ENCODE data around the gene NLGN1. TPM values are rescaled to one million over a fixed set of nuclear protein-coding genes. Genes with fewer than 3 reads are reported as not detected.
"Not testable (repeated sequence)": the region's sequence is repeated elsewhere in the genome, so short reads cannot be mapped to it uniquely, and the experiment has no call there.

NLGN1 gene
- 3.3 TPM in 1 of 3 replicates, not detected in the others for total RNA-seq
- long read RNA-seq: 0 reads

DNA sequence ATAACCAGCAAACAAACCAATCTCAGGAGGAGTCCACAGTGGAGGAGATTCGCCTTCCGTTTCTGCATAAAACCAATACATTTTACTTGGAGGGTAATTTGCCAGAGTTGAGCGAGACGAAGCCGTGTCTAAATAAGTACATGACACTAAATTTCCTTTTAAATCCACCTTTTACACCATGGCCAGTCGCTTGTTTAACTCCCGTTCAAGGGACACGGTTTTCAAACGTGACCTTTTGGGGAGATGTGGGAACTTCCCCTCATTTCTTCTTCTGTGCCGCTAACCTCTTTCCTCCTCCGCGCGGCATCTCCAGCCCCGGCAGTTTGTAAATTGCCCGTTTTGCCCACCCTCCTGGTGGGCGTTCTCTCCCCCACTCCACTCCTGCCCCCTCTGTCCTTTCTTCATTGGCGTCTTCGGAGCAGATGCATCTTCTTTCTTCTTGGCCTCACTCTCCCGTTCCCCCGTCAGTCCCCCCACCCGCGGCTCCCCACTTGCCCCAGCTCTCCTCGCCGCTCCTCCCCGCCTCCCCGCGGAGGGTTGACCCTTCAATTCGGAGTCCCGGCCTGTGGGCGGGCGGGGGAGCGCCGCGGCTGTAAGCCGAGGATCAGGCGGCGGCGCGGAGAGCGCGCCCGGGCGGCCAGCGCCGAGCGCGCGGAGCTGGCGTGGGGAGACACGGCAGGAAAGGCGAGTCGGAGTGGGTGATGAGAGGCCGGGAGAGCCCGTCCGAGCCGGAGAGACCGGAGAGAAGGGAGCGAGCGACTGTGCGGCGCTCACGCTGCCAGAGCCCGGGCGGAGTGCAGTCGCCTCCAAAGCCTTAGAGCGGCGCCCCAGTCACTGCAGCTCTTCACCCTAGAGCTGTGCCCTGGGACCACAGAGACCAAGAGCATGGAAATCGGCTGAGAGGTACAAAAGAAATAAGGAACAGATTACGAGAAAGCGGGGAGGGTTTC is at the start of gene NLGN1:
TSS of gene NLGN1 (plus strand) at position 584 of the 950 bp plus-strand sequence.
- peak; percentile 95 for DNase-seq (ENCODE audit: low spot score)
- peak within 1 kb of the TSS; percentile 81 for H3K27ac Mint-ChIP-seq (ENCODE audit: unreplicated experiment)
- H3K4me3 Mint-ChIP-seq (ENCODE audit: unreplicated experiment): peak within 1 kb of the TSS; percentile 77
- H3K27me3 Mint-ChIP-seq (ENCODE audit: low read depth): peaks cover 36% of the 10 kb centered on the region
- H3K4me1 Mint-ChIP-seq (ENCODE audit: low read depth): peaks cover 35% of the 10 kb centered on the region
- TF ChIP-seq, protein P1, sequence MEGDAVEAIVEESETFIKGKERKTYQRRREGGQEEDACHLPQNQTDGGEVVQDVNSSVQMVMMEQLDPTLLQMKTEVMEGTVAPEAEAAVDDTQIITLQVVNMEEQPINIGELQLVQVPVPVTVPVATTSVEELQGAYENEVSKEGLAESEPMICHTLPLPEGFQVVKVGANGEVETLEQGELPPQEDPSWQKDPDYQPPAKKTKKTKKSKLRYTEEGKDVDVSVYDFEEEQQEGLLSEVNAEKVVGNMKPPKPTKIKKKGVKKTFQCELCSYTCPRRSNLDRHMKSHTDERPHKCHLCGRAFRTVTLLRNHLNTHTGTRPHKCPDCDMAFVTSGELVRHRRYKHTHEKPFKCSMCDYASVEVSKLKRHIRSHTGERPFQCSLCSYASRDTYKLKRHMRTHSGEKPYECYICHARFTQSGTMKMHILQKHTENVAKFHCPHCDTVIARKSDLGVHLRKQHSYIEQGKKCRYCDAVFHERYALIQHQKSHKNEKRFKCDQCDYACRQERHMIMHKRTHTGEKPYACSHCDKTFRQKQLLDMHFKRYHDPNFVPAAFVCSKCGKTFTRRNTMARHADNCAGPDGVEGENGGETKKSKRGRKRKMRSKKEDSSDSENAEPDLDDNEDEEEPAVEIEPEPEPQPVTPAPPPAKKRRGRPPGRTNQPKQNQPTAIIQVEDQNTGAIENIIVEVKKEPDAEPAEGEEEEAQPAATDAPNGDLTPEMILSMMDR (IDR thresholded peaks at IDR 0.05): peak; percentile 60
- H3K36me3 Mint-ChIP-seq (ENCODE audit: low read depth): no peaks in the 10 kb centered on the region
- H3K9me3 Mint-ChIP-seq (ENCODE audit: low read depth): no peaks in the 10 kb centered on the region

DNA sequence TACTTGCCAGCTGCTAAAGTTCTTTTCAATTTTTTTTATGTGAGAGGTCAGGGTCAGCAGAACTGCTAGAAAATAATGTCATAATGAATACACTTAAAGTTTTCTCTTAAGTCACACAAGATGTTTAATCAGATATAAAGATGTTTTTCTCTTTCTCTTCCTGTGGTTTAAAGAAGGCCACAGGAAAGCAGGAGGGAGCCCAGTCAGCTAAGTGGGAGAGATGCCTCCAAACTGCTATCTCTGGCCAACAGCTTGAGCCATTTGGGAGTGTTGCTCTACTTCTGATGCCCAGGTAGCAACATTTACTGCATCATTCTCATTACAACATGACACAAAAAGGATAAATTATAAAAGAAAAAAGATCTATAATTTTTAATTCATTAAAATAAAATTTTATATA is 45.7 kb upstream of the NLGN1 start:
- Mint-ChIP-seq H3K36me3 (ENCODE audit: low read depth) (no peaks in the 10 kb centered on the region), H3K4me3 (ENCODE audit: unreplicated experiment) (no peak overlapping the region), H3K27ac (ENCODE audit: unreplicated experiment) (no peak overlapping the region), H3K9me3 (ENCODE audit: low read depth) (peaks cover 19% of the 10 kb centered on the region), H3K4me1 (ENCODE audit: low read depth) (no peaks in the 10 kb centered on the region), H3K27me3 (ENCODE audit: low read depth) (no peaks in the 10 kb centered on the region)
- DNase-seq (ENCODE audit: low spot score): no peak
- TF ChIP-seq, protein P1 (IDR thresholded peaks at IDR 0.05): no peak

DNA sequence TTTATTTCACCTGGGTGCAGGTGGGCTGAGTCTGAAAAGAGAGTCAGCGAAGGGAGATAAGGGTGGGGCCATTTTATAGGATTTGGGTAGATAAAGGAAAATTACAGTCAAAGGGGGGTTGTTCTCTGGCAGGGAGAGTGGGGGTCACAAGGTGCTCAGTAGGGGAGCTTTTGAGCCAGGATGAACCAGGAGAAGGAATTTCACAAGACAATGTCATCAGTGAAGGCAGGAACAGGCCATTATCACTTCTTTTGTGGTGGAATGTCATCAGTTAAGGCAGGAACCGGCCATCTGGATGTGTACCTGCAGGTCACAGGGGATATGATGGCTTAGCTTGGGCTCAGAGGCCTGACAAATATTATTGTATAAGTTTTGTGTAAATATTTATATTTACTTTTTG is 44.4 kb upstream of the NLGN1 start:
- not testable (repeated sequence) for H3K4me3 Mint-ChIP-seq (ENCODE audit: unreplicated experiment); H3K27ac Mint-ChIP-seq (ENCODE audit: unreplicated experiment); H3K4me1 Mint-ChIP-seq (ENCODE audit: low read depth); DNase-seq (ENCODE audit: low spot score); H3K36me3 Mint-ChIP-seq (ENCODE audit: low read depth); H3K27me3 Mint-ChIP-seq (ENCODE audit: low read depth)
- H3K9me3 Mint-ChIP-seq (ENCODE audit: low read depth): peaks cover 19% of the 10 kb centered on the region

DNA sequence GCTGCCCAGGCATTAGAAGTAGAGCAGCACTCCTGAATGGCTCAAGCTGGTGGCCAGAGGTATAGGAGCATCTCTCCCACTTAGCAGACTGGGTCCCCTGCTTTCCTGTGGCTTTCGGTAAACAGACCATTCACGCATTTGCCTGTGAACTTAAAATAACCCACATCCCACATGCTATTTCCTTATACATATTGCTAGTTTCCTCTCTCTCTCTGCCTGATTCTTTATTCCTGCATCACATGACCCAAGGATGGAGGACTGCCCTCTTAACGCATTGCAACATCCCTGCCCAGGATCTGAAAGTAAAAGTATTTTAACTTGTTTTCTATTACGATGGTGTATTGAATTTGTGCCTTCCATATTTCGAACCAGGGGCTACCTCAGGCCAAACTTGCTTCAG is 43.4 kb upstream of the NLGN1 start:
- peaks cover 14% of the 10 kb centered on the region for H3K9me3 Mint-ChIP-seq (ENCODE audit: low read depth)
- no peak overlapping the region for H3K4me3 Mint-ChIP-seq (ENCODE audit: unreplicated experiment)
- no peaks in the 10 kb centered on the region for H3K36me3 Mint-ChIP-seq (ENCODE audit: low read depth)
- H3K27me3 Mint-ChIP-seq (ENCODE audit: low read depth): no peaks in the 10 kb centered on the region
- TF ChIP-seq, protein P1 (IDR thresholded peaks at IDR 0.05): no peak
- no peak overlapping the region for H3K27ac Mint-ChIP-seq (ENCODE audit: unreplicated experiment)
- no peak for DNase-seq (ENCODE audit: low spot score)
- no peaks in the 10 kb centered on the region for H3K4me1 Mint-ChIP-seq (ENCODE audit: low read depth)

DNA sequence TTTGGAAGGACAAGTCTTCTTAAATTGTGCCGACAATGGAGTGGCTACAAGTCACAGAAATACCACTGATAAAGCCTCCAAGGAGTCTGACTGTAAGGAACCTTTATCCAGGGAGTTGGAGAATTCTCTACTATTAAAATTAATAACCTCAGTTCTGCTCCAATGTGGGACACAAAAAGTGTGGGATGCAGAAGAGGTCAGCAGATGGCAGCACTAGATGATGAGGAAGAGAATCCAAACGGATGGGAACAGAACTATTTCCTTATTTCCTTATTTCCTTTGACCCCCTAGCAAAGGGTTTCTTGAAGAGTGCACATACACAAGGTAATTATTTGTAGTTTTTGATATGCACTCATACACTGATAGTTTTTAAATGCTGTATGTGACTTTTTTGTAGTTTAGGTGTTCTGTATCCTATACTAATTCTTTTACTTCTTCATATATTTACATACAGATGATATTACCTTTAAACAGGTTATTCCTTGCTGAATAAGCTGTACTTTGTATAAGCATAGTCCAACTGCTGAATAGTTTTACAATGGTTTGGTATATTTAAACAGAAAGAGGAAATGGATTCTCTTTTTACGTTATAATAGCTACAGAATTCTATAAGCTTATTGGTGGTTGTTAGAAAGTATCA is 25.6 kb upstream of the NLGN1 start:
- no peaks in the 10 kb centered on the region for H3K36me3 Mint-ChIP-seq (ENCODE audit: low read depth)
- TF ChIP-seq, protein P1 (IDR thresholded peaks at IDR 0.05): peak; percentile 80
- H3K4me1 Mint-ChIP-seq (ENCODE audit: low read depth): no peaks in the 10 kb centered on the region
- peaks cover 19% of the 10 kb centered on the region for H3K27me3 Mint-ChIP-seq (ENCODE audit: low read depth)
- DNase-seq (ENCODE audit: low spot score): no peak
- no peak overlapping the region for H3K27ac Mint-ChIP-seq (ENCODE audit: unreplicated experiment)
- no peaks in the 10 kb centered on the region for H3K9me3 Mint-ChIP-seq (ENCODE audit: low read depth)
- H3K4me3 Mint-ChIP-seq (ENCODE audit: unreplicated experiment): no peak overlapping the region
